HG03280 (cell line): Measurements from ENCODE around the gene EDN2.

Experiments used
- ATAC-seq: cut with Tn5 transposase; IDR thresholded peaks from one replicate; pipeline ENCODE4 v1.9.1; 2021; ENCODE audit warnings: mild to moderate bottlenecking, moderate library complexity; ENCODE audit not compliant: unreplicated experiment

Gene EDN2

GRCh38 chr1:41486053-41486370, 1.5 kb upstream of the EDN2 start:
- ATAC-seq, result no peak

GRCh38 chr1:41485605-41486004, 1.1 kb upstream of the EDN2 start:
- no peak for ATAC-seq

GRCh38 chr1:41483960-41484401, 502 bp downstream of the EDN2 start:
- ATAC-seq, result no peak

- no peak for ATAC-seq
Observed at GRCh38 chr1:41483001-41483850, 1.3 kb downstream of the EDN2 start.

GRCh38 chr1:41482001-41482765, 2.3 kb downstream of the EDN2 start:
- ATAC-seq, result no peak

GRCh38 chr1:41481109-41481775, 3.2 kb downstream of the EDN2 start:
- no peak for ATAC-seq

- no peak for ATAC-seq
Observed at GRCh38 chr1:41480204-41481108, 4.0 kb downstream of the EDN2 start.

GRCh38 chr1:41479808-41480160, 4.7 kb downstream of the EDN2 start:
- no peak for ATAC-seq

- no peak for ATAC-seq
Observed at GRCh38 chr1:41479000-41479807, 5.3 kb downstream of the EDN2 start.

- ATAC-seq, result no peak
Observed at GRCh38 chr1:41478118-41478748, 6.2 kb downstream of the EDN2 start.

- no peak for ATAC-seq
Observed at GRCh38 chr1:41476807-41477361, 7.6 kb downstream of the EDN2 start.

- no peak for ATAC-seq
Observed at GRCh38 chr1:41475859-41476567, 8.5 kb downstream of the EDN2 start.

GRCh38 chr1:41475346-41475745, 9.1 kb downstream of the EDN2 start:
- no peak for ATAC-seq

- ATAC-seq, result no peak
Observed at GRCh38 chr1:41474490-41475271, 9.8 kb downstream of the EDN2 start.

GRCh38 chr1:41473738-41474362, 10.6 kb downstream of the EDN2 start:
- ATAC-seq, result no peak

- no peak for ATAC-seq
Observed at GRCh38 chr1:41471658-41472057, 12.8 kb downstream of the EDN2 start.

- ATAC-seq, result no peak
Observed at GRCh38 chr1:41469706-41470105, 14.8 kb downstream of the EDN2 start.
